ENCODE results near the gene OGA. TPM values are rescaled to one million over a fixed set of nuclear protein-coding genes. Genes with fewer than 3 reads are reported as not detected.

Gene OGA
- total RNA-seq, 1 donor: 346 TPM

GRCh38 chr10:101745074-101745696 lies 73.1 kb downstream of the OGA start:
- Histone ChIP-seq H3K4me1 (ENCODE audit: insufficient read depth, low read length) (no peaks in the 10 kb centered on the region), H3K4me3 (ENCODE audit: low read length) (no peak overlapping the region), H3K9me3 (ENCODE audit: low read depth, low read length) (no peaks in the 10 kb centered on the region), H3K27me3 (ENCODE audit: insufficient read depth, low read length) (peaks cover 2% of the 10 kb centered on the region)

GRCh38 chr10:101744267-101744666 lies 74.0 kb downstream of the OGA start:
- Histone ChIP-seq H3K9me3 (ENCODE audit: low read depth, low read length) (no peaks in the 10 kb centered on the region), H3K4me1 (ENCODE audit: insufficient read depth, low read length) (no peaks in the 10 kb centered on the region), H3K4me3 (ENCODE audit: low read length) (no peak overlapping the region), H3K27me3 (ENCODE audit: insufficient read depth, low read length) (peaks cover 2% of the 10 kb centered on the region)

GRCh38 chr10:101741938-101742337 lies 76.3 kb downstream of the OGA start:
- Histone ChIP-seq H3K4me1 (ENCODE audit: insufficient read depth, low read length) (no peaks in the 10 kb centered on the region), H3K9me3 (ENCODE audit: low read depth, low read length) (no peaks in the 10 kb centered on the region), H3K4me3 (ENCODE audit: low read length) (no peak overlapping the region), H3K27me3 (ENCODE audit: insufficient read depth, low read length) (peaks cover 2% of the 10 kb centered on the region)

- Histone ChIP-seq H3K9me3 (ENCODE audit: low read depth, low read length) (no peaks in the 10 kb centered on the region), H3K4me1 (ENCODE audit: insufficient read depth, low read length) (no peaks in the 10 kb centered on the region)
These were observed 81.6 kb downstream of the OGA start for GRCh38 chr10:101736666-101737065.

More at GRCh38 chr10:101736666-101737065, 81.6 kb downstream of the OGA start:
- H3K4me3 ChIP-seq (ENCODE audit: low read length): no peak overlapping the region
- peaks cover 7% of the 10 kb centered on the region for H3K27me3 ChIP-seq (ENCODE audit: insufficient read depth, low read length)

Other genes starting within 250 kb of the OGA start
- gene POLL, start 230.2 kb downstream of the OGA start, total RNA-seq: 10.3 TPM
- gene DPCD, start 230.1 kb downstream of the OGA start, total RNA-seq: 3.8 TPM
- gene FBXW4, start 123.3 kb downstream of the OGA start, total RNA-seq: 78.9 TPM
- not detected for gene FGF8, start 42.3 kb downstream of the OGA start, total RNA-seq
- 28.5 TPM for gene NPM3, start 35.0 kb downstream of the OGA start, total RNA-seq
- gene KCNIP2, start 25.4 kb upstream of the OGA start, total RNA-seq: 4.1 TPM
- 10.4 TPM for gene ARMH3, start 237.7 kb upstream of the OGA start, total RNA-seq
- 22.6 TPM for gene HPS6, start 246.9 kb upstream of the OGA start, total RNA-seq